ENCODE results near the gene GTF2A1. TPM values are rescaled to one million over a fixed set of nuclear protein-coding genes. Genes with fewer than 3 reads are reported as not detected.

GTF2A1 gene
- total RNA-seq, 1 experiment from 2014 or later = 35.0 TPM

DNA sequence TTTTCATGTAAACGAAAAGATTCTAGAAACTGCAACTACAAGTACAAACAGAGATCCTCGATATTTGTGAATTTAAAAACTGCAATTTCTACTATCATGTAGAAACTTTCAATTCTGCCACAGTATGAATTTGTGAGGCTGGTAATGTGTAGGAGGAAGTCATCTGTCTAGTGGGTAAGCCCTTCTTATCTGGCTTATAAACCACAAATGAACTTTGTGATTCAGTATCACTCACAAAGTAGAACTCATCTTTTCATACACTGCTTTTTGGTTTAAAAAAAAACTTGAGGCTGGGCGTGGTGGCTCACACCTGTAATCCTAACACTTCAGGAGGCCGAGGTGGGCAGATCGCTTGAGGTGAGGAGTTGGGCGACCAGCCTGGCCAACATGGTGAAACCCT is 20.7 kb downstream of the GTF2A1 start:
- POLR2A ChIA-PET = interaction anchor here (0.9 kb wide), 1 partner anchor 19 kb away, joined by 3 read pairs; no protein-coding TSS in a partner anchor
- H3K4me1 Mint-ChIP-seq (ENCODE audit: insufficient read depth, unreplicated experiment) = no peaks in the 10 kb centered on the region
- no peak overlapping the region for H3K27ac Mint-ChIP-seq (ENCODE audit: low read depth, unreplicated experiment)
- intact Hi-C loops (cut with micrococcal nuclease) = no loop called here
- TF ChIP-seq, protein P1, sequence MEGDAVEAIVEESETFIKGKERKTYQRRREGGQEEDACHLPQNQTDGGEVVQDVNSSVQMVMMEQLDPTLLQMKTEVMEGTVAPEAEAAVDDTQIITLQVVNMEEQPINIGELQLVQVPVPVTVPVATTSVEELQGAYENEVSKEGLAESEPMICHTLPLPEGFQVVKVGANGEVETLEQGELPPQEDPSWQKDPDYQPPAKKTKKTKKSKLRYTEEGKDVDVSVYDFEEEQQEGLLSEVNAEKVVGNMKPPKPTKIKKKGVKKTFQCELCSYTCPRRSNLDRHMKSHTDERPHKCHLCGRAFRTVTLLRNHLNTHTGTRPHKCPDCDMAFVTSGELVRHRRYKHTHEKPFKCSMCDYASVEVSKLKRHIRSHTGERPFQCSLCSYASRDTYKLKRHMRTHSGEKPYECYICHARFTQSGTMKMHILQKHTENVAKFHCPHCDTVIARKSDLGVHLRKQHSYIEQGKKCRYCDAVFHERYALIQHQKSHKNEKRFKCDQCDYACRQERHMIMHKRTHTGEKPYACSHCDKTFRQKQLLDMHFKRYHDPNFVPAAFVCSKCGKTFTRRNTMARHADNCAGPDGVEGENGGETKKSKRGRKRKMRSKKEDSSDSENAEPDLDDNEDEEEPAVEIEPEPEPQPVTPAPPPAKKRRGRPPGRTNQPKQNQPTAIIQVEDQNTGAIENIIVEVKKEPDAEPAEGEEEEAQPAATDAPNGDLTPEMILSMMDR (IDR thresholded peaks at IDR 0.05; ENCODE audit: unreplicated experiment) = no peak
- H3K27me3 Mint-ChIP-seq (ENCODE audit: insufficient read depth, unreplicated experiment) = no peaks in the 10 kb centered on the region
- no peak for DNase-seq (ENCODE audit: unreplicated experiment)
- H3K4me3 Mint-ChIP-seq (ENCODE audit: unreplicated experiment) = no peak overlapping the region
- CTCF ChIA-PET = no interaction called here
- H3K36me3 Mint-ChIP-seq (ENCODE audit: insufficient read depth, unreplicated experiment) = peaks cover 60% of the 10 kb centered on the region
- BruUV-seq (replicated peaks) = no TSS peak
- H3K9me3 Mint-ChIP-seq (ENCODE audit: unreplicated experiment) = no peaks in the 10 kb centered on the region

DNA sequence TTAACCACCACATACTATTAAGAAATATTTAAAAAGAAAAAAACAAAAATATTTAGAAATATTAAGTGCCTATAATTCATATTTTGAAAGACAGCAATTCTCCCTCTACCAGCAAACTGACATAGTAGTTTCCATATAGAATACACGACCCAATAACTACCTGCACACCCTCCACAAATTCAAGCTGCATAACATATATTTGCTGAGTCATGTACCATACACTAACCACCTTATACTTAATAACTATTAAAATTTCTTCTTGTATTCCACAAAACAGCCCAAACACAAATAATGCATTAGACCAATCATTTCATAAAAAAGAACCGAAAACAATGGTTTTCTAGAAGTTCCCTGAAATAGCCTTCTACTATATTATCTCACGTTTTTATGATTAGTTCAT is 21.7 kb downstream of the GTF2A1 start:
- H3K27ac Mint-ChIP-seq (ENCODE audit: low read depth, unreplicated experiment) = no peak overlapping the region
- H3K27me3 Mint-ChIP-seq (ENCODE audit: insufficient read depth, unreplicated experiment) = no peaks in the 10 kb centered on the region
- POLR2A ChIA-PET = interaction anchor here (0.7 to 1.2 kb wide), 2 partner anchors 20 to 212 kb away, joined by 3 to 5 read pairs; no protein-coding TSS in a partner anchor
- no peak overlapping the region for H3K4me3 Mint-ChIP-seq (ENCODE audit: unreplicated experiment)
- H3K4me1 Mint-ChIP-seq (ENCODE audit: insufficient read depth, unreplicated experiment) = no peaks in the 10 kb centered on the region
- no peaks in the 10 kb centered on the region for H3K9me3 Mint-ChIP-seq (ENCODE audit: unreplicated experiment)
- no peak for DNase-seq (ENCODE audit: unreplicated experiment)
- no TSS peak for BruUV-seq (replicated peaks)
- H3K36me3 Mint-ChIP-seq (ENCODE audit: insufficient read depth, unreplicated experiment) = peaks cover 62% of the 10 kb centered on the region
- CTCF ChIA-PET = interaction anchor here (0.9 to 1.1 kb wide), 2 partner anchors 10 to 12 kb away, joined by 3 to 5 read pairs; no protein-coding TSS in a partner anchor
- intact Hi-C loops (cut with micrococcal nuclease) = no loop called here
- TF ChIP-seq, protein P1 (IDR thresholded peaks at IDR 0.05; ENCODE audit: unreplicated experiment) = no peak

DNA sequence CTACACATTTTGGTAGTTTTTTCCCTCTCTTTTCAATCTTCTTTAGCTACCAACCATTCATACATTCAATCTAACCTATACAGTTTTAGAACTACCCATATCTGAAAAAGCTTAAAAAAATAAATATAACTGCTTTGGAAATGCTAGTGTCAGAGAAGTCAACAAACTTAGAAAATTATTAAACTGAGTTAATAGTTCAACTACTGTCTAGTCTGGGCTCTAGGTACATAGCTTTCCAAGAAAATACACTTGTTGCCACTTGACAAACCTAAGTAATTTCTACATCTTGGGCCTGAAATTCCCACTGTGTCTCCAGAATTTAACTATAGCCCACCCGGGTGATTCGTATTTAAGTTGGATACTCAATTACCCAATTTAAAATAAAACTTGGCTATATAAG is 22.1 kb downstream of the GTF2A1 start:
- H3K4me1 Mint-ChIP-seq (ENCODE audit: insufficient read depth, unreplicated experiment) = no peaks in the 10 kb centered on the region
- intact Hi-C loops (cut with micrococcal nuclease) = no loop called here
- ChIA-PET CTCF (interaction anchor here (0.9 to 1.2 kb wide), 4 partner anchors 10 to 28 kb away, joined by 3 to 5 read pairs (median 4); no protein-coding TSS in a partner anchor), POLR2A (interaction anchor here (0.7 to 1.2 kb wide), 2 partner anchors 20 to 211 kb away, joined by 3 to 5 read pairs; no protein-coding TSS in a partner anchor)
- no TSS peak for BruUV-seq (replicated peaks)
- H3K9me3 Mint-ChIP-seq (ENCODE audit: unreplicated experiment) = no peaks in the 10 kb centered on the region
- TF ChIP-seq, protein P1 (IDR thresholded peaks at IDR 0.05; ENCODE audit: unreplicated experiment) = no peak
- H3K4me3 Mint-ChIP-seq (ENCODE audit: unreplicated experiment) = no peak overlapping the region
- no peaks in the 10 kb centered on the region for H3K27me3 Mint-ChIP-seq (ENCODE audit: insufficient read depth, unreplicated experiment)
- no peak for DNase-seq (ENCODE audit: unreplicated experiment)
- H3K27ac Mint-ChIP-seq (ENCODE audit: low read depth, unreplicated experiment) = no peak overlapping the region
- peaks cover 64% of the 10 kb centered on the region for H3K36me3 Mint-ChIP-seq (ENCODE audit: insufficient read depth, unreplicated experiment)

DNA sequence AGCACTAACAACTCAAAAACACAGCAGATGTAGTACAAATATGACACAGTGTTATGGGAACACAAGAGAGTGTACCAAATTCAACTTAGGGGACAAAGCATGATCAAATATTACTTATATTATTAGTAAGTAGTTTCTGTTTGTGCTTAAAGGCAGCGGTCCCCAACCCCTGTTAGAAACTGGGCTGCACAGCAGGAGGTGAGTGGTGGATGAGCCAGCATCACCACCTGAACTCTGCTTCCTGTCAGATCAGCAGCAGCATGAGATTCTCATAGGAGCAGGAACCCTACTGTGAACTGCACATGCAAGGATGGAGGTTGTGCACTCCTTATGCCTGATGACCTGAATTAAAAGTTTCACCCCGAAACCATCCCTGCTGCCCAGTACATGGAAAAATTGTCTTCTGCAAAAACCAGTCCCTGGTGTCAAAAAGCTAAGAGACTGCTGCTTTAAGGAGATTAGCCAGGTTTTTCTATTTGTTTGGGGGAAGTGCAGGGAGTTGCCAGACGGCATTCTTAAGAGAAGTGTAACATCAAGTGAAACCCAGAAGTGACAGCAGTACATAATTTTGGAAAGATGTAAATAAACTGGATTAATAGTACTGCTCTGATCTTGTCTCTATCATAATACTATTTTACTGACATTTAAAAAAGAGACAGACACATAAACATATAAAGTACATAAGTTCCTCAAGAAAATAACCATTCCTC is 26.7 kb downstream of the GTF2A1 start:
- H3K4me1 Mint-ChIP-seq (ENCODE audit: insufficient read depth, unreplicated experiment) = peaks cover 10% of the 10 kb centered on the region
- TF ChIP-seq, protein P1 (IDR thresholded peaks at IDR 0.05; ENCODE audit: unreplicated experiment) = no peak
- no peak for DNase-seq (ENCODE audit: unreplicated experiment)
- ChIA-PET CTCF (no interaction called here), POLR2A (interaction anchor here (0.7 kb wide), 1 partner anchor 25 kb away, joined by 3 read pairs; no protein-coding TSS in a partner anchor)
- BruUV-seq (replicated peaks) = no TSS peak
- no peaks in the 10 kb centered on the region for H3K27me3 Mint-ChIP-seq (ENCODE audit: insufficient read depth, unreplicated experiment)
- intact Hi-C loops (cut with micrococcal nuclease) = no loop called here
- no peak overlapping the region for H3K27ac Mint-ChIP-seq (ENCODE audit: low read depth, unreplicated experiment)
- H3K36me3 Mint-ChIP-seq (ENCODE audit: insufficient read depth, unreplicated experiment) = peaks cover 80% of the 10 kb centered on the region
- H3K9me3 Mint-ChIP-seq (ENCODE audit: unreplicated experiment) = no peaks in the 10 kb centered on the region
- no peak overlapping the region for H3K4me3 Mint-ChIP-seq (ENCODE audit: unreplicated experiment)
